ENCODE measurements around the gene COMMD6.

DNA sequence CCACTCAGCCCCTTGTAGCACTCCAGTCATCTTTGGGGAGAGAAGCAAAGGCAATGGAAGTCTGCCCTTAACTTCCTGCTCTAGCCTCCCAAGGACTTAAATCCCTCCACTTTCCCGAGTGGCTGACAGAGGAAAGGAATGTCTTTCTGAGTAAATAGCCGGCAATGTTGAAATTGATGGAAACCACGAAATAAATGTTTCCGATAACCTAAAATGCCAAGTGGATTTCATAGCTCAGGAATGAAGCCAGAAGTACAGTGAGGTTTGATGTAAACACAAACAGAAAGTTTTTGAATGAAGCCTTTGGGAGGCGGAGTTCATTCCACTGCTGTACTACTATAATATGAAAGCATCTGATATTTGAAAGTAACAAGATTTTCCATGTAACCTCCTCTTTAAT lies 41.7 kb downstream of the COMMD6 start:
- TF ChIP-seq, protein P1, sequence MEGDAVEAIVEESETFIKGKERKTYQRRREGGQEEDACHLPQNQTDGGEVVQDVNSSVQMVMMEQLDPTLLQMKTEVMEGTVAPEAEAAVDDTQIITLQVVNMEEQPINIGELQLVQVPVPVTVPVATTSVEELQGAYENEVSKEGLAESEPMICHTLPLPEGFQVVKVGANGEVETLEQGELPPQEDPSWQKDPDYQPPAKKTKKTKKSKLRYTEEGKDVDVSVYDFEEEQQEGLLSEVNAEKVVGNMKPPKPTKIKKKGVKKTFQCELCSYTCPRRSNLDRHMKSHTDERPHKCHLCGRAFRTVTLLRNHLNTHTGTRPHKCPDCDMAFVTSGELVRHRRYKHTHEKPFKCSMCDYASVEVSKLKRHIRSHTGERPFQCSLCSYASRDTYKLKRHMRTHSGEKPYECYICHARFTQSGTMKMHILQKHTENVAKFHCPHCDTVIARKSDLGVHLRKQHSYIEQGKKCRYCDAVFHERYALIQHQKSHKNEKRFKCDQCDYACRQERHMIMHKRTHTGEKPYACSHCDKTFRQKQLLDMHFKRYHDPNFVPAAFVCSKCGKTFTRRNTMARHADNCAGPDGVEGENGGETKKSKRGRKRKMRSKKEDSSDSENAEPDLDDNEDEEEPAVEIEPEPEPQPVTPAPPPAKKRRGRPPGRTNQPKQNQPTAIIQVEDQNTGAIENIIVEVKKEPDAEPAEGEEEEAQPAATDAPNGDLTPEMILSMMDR (IDR thresholded peaks at IDR 0.05), result no peak
- TF ChIP-seq POLR2A (IDR thresholded peaks at IDR 0.05), result no peak

Data from heart left ventricle (tissue), 13 donors.